Subcutaneous adipose tissue (tissue), 4 donors: Measurements from ENCODE around the gene AMER3. TPM values are rescaled to one million over a fixed set of nuclear protein-coding genes. Genes with fewer than 3 reads are reported as not detected.

ENCODE experiments used
- CTCF ChIP-seq: fragments of 450-650 bp; IDR thresholded peaks from one replicate; pipeline ENCODE4 v1.5.1; 2016; ENCODE audit warnings: low read depth, mild to moderate bottlenecking, control low read depth, antibody characterized with exemption, moderate library complexity
- total RNA-seq, 4 donors: library from RNA; depleted of rRNA; stranded (reverse); fragments of >200 nt; gene quantifications; one replicate each; pipeline ENCODE4 v1.1.0, GENCODE V29; 2016

Gene AMER3
- total RNA-seq, 4 donors from 2014 or later: not detected

- TF ChIP-seq CTCF: no peak
Measured at GRCh38 chr2:130744287-130745117, 10.8 kb upstream of the AMER3 start.

GRCh38 chr2:130749078-130749477 lies 6.3 kb upstream of the AMER3 start:
- TF ChIP-seq CTCF: no peak

- no peak for TF ChIP-seq CTCF
Measured at GRCh38 chr2:130749641-130750040, 5.7 kb upstream of the AMER3 start.

- TF ChIP-seq CTCF: no peak
Measured at GRCh38 chr2:130754811-130755210, 529 bp upstream of the AMER3 start.

GRCh38 chr2:130756053-130756873 lies 923 bp downstream of the AMER3 start:
- no peak for TF ChIP-seq CTCF

GRCh38 chr2:130756874-130757668 lies 1.7 kb downstream of the AMER3 start:
- TF ChIP-seq CTCF: no peak
